ENCODE results near the gene FAM180B.

Gene FAM180B

GRCh38 chr11:47569646-47570045 is 16.8 kb upstream of the FAM180B start:
- DNase-seq (ENCODE audit: low read depth in 2 of 2): no peak

- no peak for DNase-seq (ENCODE audit: low read depth in 2 of 2)
Observed at GRCh38 chr11:47570651-47571356, 15.7 kb upstream of the FAM180B start.

- DNase-seq (ENCODE audit: low read depth in 2 of 2): no peak
Observed at GRCh38 chr11:47571357-47571729, 15.1 kb upstream of the FAM180B start.

GRCh38 chr11:47571895-47572294 is 14.6 kb upstream of the FAM180B start:
- no peak for DNase-seq (ENCODE audit: low read depth in 2 of 2)

GRCh38 chr11:47572715-47573255 is 13.7 kb upstream of the FAM180B start:
- no peak for DNase-seq (ENCODE audit: low read depth in 2 of 2)

GRCh38 chr11:47573321-47573720 is 13.2 kb upstream of the FAM180B start:
- no peak for DNase-seq (ENCODE audit: low read depth in 2 of 2)

GRCh38 chr11:47577460-47578041 is 8.9 kb upstream of the FAM180B start:
- no peak for DNase-seq (ENCODE audit: low read depth in 2 of 2)

GRCh38 chr11:47578524-47579494 is 7.7 kb upstream of the FAM180B start, which contains the start of the genes KBTBD4 and NDUFS3:
Gene KBTBD4, minus strand, starts transcription at chr11:47578970. Its CDS starts 19 bp downstream, at chr11:47578951.
Gene NDUFS3, plus strand, starts transcription at chr11:47579074. Its CDS starts 18 bp downstream, at chr11:47579092.
- DNase-seq (ENCODE audit: low read depth in 2 of 2): peak; percentile 74 to 79

GRCh38 chr11:47583844-47584243 is 2.6 kb upstream of the FAM180B start:
- no peak for DNase-seq (ENCODE audit: low read depth in 2 of 2)

- no peak for DNase-seq (ENCODE audit: low read depth in 2 of 2)
Observed at GRCh38 chr11:47587039-47587716, 700 bp downstream of the FAM180B start.

- DNase-seq (ENCODE audit: low read depth in 2 of 2): no peak
Observed at GRCh38 chr11:47587723-47588326, 1.3 kb downstream of the FAM180B start.

GRCh38 chr11:47589118-47589517 is 2.6 kb downstream of the FAM180B start:
- DNase-seq (ENCODE audit: low read depth in 2 of 2): no peak

- DNase-seq (ENCODE audit: low read depth in 2 of 2): no peak
Observed at GRCh38 chr11:47589584-47589976, 3.1 kb downstream of the FAM180B start.

GRCh38 chr11:47589977-47590861 is 3.7 kb downstream of the FAM180B start:
- no peak for DNase-seq (ENCODE audit: low read depth in 2 of 2)

- no peak for DNase-seq (ENCODE audit: low read depth in 2 of 2)
Observed at GRCh38 chr11:47591764-47592163, 5.3 kb downstream of the FAM180B start.

GRCh38 chr11:47592251-47592650 is 5.8 kb downstream of the FAM180B start:
- no peak for DNase-seq (ENCODE audit: low read depth in 2 of 2)

- no peak for DNase-seq (ENCODE audit: low read depth in 2 of 2)
Observed at GRCh38 chr11:47592970-47593369, 6.5 kb downstream of the FAM180B start.

- DNase-seq (ENCODE audit: low read depth in 2 of 2): no peak
Observed at GRCh38 chr11:47593492-47593933, 7.0 kb downstream of the FAM180B start.

GRCh38 chr11:47593934-47594855 is 7.7 kb downstream of the FAM180B start, which contains the start of gene C1QTNF4:
Gene C1QTNF4, minus strand, starts transcription at chr11:47594411. Its CDS starts 3,601 bp downstream, at chr11:47590810.
- DNase-seq (ENCODE audit: low read depth in 2 of 2): no peak

All from stimulated activated CD4-positive, alpha-beta T cell treated with anti-CD3 and anti-CD28 coated beads, Interleukin-15, amount 100 ng/mL, for 48 hours (primary cell).